Endothelial cell (in vitro differentiated cells): Measurements from ENCODE around the gene RPL18A. TPM values are rescaled to one million over a fixed set of nuclear protein-coding genes. Genes with fewer than 3 reads are reported as not detected.

Experiments
- DNase-seq: peaks from one replicate; pipeline ENCODE4 v3.0.0; 2021; ENCODE audit warnings: low spot score
- H3K27ac Mint-ChIP-seq: one replicate; pipeline ENCODE4 v1.8.0; 2021; ENCODE audit warnings: mixed read lengths, inconsistent platforms; ENCODE audit not compliant: unreplicated experiment
- H3K27me3 Mint-ChIP-seq: one replicate; pipeline ENCODE4 v1.8.0; 2021; ENCODE audit warnings: mild to moderate bottlenecking, moderate library complexity, mixed read lengths, inconsistent platforms; ENCODE audit not compliant: unreplicated experiment
- H3K36me3 Mint-ChIP-seq: one replicate; pipeline ENCODE4 v1.8.0; 2021; ENCODE audit warnings: mild to moderate bottlenecking, low read depth, mixed read lengths, inconsistent platforms; ENCODE audit not compliant: unreplicated experiment
- H3K4me1 Mint-ChIP-seq: one replicate; pipeline ENCODE4 v1.8.0; 2021; ENCODE audit warnings: mild to moderate bottlenecking, mixed read lengths, inconsistent platforms; ENCODE audit not compliant: unreplicated experiment
- H3K4me3 Mint-ChIP-seq: one replicate; pipeline ENCODE4 v1.8.0; 2021; ENCODE audit warnings: mild to moderate bottlenecking, mixed read lengths, inconsistent platforms; ENCODE audit not compliant: unreplicated experiment
- H3K9me3 Mint-ChIP-seq: one replicate; pipeline ENCODE4 v1.8.0; 2021; ENCODE audit warnings: mixed read lengths, inconsistent platforms; ENCODE audit not compliant: unreplicated experiment
- total RNA-seq: library from RNA; stranded (reverse); fragmentation: NEBNext Ultra II Directional; extraction: Animal tissue kit (Norgen Biotek cat#: 25700); gene quantifications from one replicate; pipeline ENCODE4 v1.2.1, GENCODE V29; 2021; ENCODE audit not compliant: unreplicated experiment
- TF ChIP-seq, protein P1 (sequence below): fragments of 200-600 bp; sonication (generic); IDR thresholded peaks from one replicate; pipeline ENCODE4 v1.5.0; 2021; ENCODE audit warnings: antibody characterized with exemption; ENCODE audit not compliant: unreplicated experiment

The RPL18A gene
- total RNA-seq, 1 donor from 2014 or later, result 2,048 TPM

DNA sequence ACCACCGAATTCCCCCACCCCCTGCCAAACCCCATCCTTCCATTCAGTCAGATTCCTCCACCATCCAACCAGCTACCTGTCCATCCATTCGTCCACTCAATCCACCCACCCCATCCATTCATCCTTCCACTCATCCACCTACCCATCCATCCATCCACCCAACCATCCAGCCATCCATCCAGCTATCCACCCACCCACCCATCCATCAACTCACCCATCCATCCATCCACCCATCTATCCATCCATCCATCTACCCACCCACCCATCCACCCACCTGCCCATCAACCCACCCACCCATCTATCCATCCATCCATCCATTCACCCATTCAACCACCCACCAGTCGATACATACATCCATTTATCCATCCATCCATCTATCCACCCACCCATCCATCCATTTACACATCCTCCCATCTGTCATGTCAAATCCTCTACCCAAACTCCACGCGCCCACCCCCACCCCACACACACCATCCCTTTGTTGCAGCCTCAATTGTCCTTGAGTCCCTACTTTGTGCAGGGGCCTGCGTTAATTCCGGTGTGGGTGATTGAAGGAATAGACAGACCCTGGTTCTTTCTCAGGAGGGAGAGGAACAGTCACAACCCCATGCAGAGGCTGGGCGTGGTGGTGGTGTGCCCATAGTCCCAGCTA lies 6.7 kb downstream of the RPL18A start:
- Mint-ChIP-seq H3K36me3 (peaks cover 26% of the 10 kb centered on the region), H3K9me3 (no peaks in the 10 kb centered on the region), H3K27me3 (peaks cover 11% of the 10 kb centered on the region), H3K4me1 (peaks cover 4% of the 10 kb centered on the region), H3K27ac (no peak overlapping the region), H3K4me3 (no peak overlapping the region)
- no peak for DNase-seq
- TF ChIP-seq, protein P1, sequence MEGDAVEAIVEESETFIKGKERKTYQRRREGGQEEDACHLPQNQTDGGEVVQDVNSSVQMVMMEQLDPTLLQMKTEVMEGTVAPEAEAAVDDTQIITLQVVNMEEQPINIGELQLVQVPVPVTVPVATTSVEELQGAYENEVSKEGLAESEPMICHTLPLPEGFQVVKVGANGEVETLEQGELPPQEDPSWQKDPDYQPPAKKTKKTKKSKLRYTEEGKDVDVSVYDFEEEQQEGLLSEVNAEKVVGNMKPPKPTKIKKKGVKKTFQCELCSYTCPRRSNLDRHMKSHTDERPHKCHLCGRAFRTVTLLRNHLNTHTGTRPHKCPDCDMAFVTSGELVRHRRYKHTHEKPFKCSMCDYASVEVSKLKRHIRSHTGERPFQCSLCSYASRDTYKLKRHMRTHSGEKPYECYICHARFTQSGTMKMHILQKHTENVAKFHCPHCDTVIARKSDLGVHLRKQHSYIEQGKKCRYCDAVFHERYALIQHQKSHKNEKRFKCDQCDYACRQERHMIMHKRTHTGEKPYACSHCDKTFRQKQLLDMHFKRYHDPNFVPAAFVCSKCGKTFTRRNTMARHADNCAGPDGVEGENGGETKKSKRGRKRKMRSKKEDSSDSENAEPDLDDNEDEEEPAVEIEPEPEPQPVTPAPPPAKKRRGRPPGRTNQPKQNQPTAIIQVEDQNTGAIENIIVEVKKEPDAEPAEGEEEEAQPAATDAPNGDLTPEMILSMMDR, result no peak

DNA sequence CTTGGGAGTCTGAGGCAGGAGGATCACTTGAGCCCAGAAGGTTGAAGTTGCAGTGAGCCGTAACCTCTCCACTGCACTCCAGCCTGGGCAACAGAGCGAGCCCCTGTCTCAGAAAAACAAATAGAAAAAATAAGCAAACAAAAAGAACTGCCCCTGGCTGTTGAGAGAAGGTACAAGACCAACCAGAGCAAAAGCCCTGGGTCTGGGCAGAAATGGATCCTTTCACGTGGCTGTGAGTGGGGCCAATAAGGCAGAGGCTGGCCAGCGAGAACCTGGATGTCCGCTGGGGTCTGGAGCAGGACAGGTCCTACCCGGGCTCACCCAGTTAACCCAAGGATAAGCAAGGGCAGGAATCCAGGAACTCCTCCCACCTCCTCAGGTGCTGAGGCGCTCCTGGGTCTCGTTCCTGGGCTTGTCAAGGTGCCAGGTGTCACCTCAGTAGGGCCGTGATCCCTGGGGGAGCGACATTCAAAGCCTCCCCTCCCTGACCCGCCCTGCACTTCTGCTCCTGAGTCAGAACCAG lies 7.3 kb downstream of the RPL18A start:
- Mint-ChIP-seq H3K4me1 (no peaks in the 10 kb centered on the region), H3K36me3 (peaks cover 21% of the 10 kb centered on the region), H3K9me3 (no peaks in the 10 kb centered on the region), H3K27ac (no peak overlapping the region), H3K27me3 (peaks cover 11% of the 10 kb centered on the region), H3K4me3 (no peak overlapping the region)
- TF ChIP-seq, protein P1, result no peak
- DNase-seq, result no peak

DNA sequence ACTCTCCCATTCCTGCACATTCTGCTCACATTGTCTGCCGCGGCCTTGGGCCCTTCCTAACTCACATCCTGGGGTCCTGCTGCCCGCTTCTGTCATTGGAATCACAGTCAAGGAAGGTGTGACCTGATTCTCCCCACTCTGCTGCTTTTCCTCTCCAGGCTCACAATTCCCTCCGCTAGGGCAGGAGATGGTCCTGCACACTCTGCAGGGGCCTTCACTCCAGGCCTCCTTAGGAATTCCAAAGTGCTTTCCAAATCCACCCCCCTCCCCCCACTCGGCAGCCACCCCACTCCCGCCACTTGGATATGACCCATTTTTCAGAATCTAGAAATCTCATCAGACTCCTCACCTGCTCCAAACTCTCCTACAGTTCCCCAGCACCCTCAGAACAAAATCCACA lies 9.0 kb downstream of the RPL18A start:
- no peaks in the 10 kb centered on the region for H3K4me1 Mint-ChIP-seq
- no peak for DNase-seq
- peaks cover 9% of the 10 kb centered on the region for H3K27me3 Mint-ChIP-seq
- peaks cover 15% of the 10 kb centered on the region for H3K36me3 Mint-ChIP-seq
- TF ChIP-seq, protein P1, result no peak
- no peak overlapping the region for H3K27ac Mint-ChIP-seq
- no peaks in the 10 kb centered on the region for H3K9me3 Mint-ChIP-seq
- H3K4me3 Mint-ChIP-seq, result no peak overlapping the region

DNA sequence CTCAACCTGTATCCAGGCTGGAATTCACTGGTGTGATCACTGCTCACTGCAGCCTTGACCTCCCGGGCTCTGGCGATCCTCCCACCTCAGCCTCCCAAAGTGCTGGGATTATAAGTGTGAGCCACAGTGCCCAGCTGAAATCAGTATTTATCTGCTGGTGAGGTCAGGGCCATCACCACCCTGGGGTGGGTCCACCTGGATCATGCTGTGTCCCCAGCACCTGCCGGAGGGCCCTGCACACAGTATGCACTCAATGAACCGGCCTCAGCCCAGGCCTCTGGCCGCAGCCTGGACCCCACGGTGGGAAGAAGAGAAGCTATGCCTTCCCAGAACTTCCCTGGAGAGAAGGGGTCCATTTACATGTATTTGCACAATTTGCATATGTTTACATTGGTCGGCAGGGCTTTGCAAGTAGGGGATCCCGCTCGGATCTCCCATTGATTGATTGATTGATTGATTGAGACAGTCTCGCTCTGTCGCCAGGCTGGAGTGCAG lies 9.5 kb downstream of the RPL18A start:
- Mint-ChIP-seq H3K27ac (no peak overlapping the region), H3K27me3 (peaks cover 9% of the 10 kb centered on the region), H3K4me1 (no peaks in the 10 kb centered on the region), H3K36me3 (peaks cover 13% of the 10 kb centered on the region), H3K4me3 (no peak overlapping the region), H3K9me3 (no peaks in the 10 kb centered on the region)
- TF ChIP-seq, protein P1, result no peak
- DNase-seq, result no peak

DNA sequence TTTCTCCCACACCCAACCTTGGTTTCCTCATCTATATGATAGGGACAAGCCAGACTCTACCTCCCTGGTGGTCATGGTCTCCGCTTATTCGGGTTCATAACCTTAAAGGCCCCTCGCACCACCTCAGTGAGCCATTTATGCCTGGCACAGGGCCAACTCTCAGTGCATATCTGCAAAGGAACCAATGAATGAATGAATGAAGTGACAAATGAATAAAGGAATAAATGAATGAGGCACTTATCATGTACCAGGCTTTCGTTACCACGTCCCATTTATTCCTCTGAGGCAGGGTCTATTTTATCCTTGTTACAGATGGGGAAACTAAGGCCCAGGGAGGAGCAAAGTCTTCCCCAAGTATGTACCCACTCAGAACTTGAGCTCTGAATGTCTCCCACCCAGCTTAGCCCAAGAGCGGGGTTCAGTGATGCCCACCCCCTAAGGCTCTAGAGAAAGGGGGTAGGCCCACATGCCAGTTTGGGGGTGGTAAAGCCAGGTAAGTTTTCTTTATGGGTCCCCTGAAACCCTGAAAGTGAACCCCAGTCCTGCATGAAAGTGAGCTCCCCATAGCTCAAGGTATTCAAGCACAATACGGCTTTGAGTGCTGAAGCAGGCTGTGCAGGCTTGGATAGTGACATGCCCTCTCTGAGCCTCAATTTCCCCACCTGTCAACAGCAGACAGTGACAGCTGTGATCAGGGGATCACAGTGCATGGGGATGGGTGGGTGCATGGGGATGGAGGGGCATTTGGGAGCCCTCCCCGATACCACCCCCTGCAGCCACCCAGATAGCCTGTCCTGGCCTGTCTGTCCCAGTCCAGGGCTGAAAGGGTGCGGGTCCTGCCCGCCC lies 11.5 kb downstream of the RPL18A start:
- Mint-ChIP-seq H3K27me3 (peaks cover 9% of the 10 kb centered on the region), H3K27ac (no peak overlapping the region), H3K4me1 (no peaks in the 10 kb centered on the region), H3K9me3 (no peaks in the 10 kb centered on the region), H3K36me3 (peaks cover 4% of the 10 kb centered on the region), H3K4me3 (no peak overlapping the region)
- TF ChIP-seq, protein P1, result no peak
- no peak for DNase-seq
